Measurements from ENCODE around the gene MEGF10.

Gene MEGF10

GRCh38 chr5:127406326-127407121 is 115.9 kb downstream of the MEGF10 start:
- FAIRE-seq = no peak
- no peak for DNase-seq (ENCODE audit: insufficient read length)
- TF ChIP-seq TAF1 (IDR thresholded peaks at IDR 0.05; ENCODE audit: borderline replicate concordance, low read depth, low read length) = no peak
- no peak for TF ChIP-seq POLR2A (IDR thresholded peaks at IDR 0.05; ENCODE audit: low read depth, low read length)

GRCh38 chr5:127409246-127409917 is 118.8 kb downstream of the MEGF10 start:
- no peak for DNase-seq (ENCODE audit: insufficient read length)
- no peak for TF ChIP-seq POLR2A (IDR thresholded peaks at IDR 0.05; ENCODE audit: low read depth, low read length)
- TF ChIP-seq TAF1 (IDR thresholded peaks at IDR 0.05; ENCODE audit: borderline replicate concordance, low read depth, low read length) = no peak
- no peak for TF ChIP-seq POLR2AphosphoS5 (IDR thresholded peaks at IDR 0.05; ENCODE audit: low read depth, low read length)
- FAIRE-seq = no peak

- FAIRE-seq (no peak), DNase-seq (ENCODE audit: insufficient read length) (no peak)
- TF ChIP-seq POLR2A (IDR thresholded peaks at IDR 0.05; ENCODE audit: low read depth, low read length) (no peak), POLR2AphosphoS5 (IDR thresholded peaks at IDR 0.05; ENCODE audit: low read depth, low read length) (no peak)
These were observed 119.5 kb downstream of the MEGF10 start for GRCh38 chr5:127409921-127410675.

- DNase-seq (ENCODE audit: insufficient read length) (no peak), FAIRE-seq (no peak)
- TF ChIP-seq TAF1 (IDR thresholded peaks at IDR 0.05; ENCODE audit: borderline replicate concordance, low read depth, low read length) (no peak), POLR2A (IDR thresholded peaks at IDR 0.05; ENCODE audit: low read depth, low read length) (no peak), POLR2AphosphoS5 (IDR thresholded peaks at IDR 0.05; ENCODE audit: low read depth, low read length) (no peak)
These were observed 120.4 kb downstream of the MEGF10 start for GRCh38 chr5:127410959-127411358.

- DNase-seq (ENCODE audit: insufficient read length) = no peak
- no peak for TF ChIP-seq POLR2AphosphoS5 (IDR thresholded peaks at IDR 0.05; ENCODE audit: low read depth, low read length)
- no peak for TF ChIP-seq POLR2A (IDR thresholded peaks at IDR 0.05; ENCODE audit: low read depth, low read length)
- no peak for TF ChIP-seq TAF1 (IDR thresholded peaks at IDR 0.05; ENCODE audit: borderline replicate concordance, low read depth, low read length)
- peak; percentile 33 for FAIRE-seq
These were observed 120.8 kb downstream of the MEGF10 start for GRCh38 chr5:127411381-127411780.

GRCh38 chr5:127412698-127413097 is 122.1 kb downstream of the MEGF10 start:
- TF ChIP-seq TAF1 (IDR thresholded peaks at IDR 0.05; ENCODE audit: borderline replicate concordance, low read depth, low read length) (no peak), POLR2AphosphoS5 (IDR thresholded peaks at IDR 0.05; ENCODE audit: low read depth, low read length) (no peak), POLR2A (IDR thresholded peaks at IDR 0.05; ENCODE audit: low read depth, low read length) (no peak)
- FAIRE-seq = no peak
- no peak for DNase-seq (ENCODE audit: insufficient read length)

GRCh38 chr5:127415034-127415433 is 124.4 kb downstream of the MEGF10 start:
- TF ChIP-seq POLR2AphosphoS5 (IDR thresholded peaks at IDR 0.05; ENCODE audit: low read depth, low read length) (no peak), TAF1 (IDR thresholded peaks at IDR 0.05; ENCODE audit: borderline replicate concordance, low read depth, low read length) (no peak), POLR2A (IDR thresholded peaks at IDR 0.05; ENCODE audit: low read depth, low read length) (no peak)
- FAIRE-seq (no peak), DNase-seq (ENCODE audit: insufficient read length) (no peak)

- DNase-seq (ENCODE audit: insufficient read length) (no peak), FAIRE-seq (no peak)
- TF ChIP-seq POLR2A (IDR thresholded peaks at IDR 0.05; ENCODE audit: low read depth, low read length) = no peak
- no peak for TF ChIP-seq POLR2AphosphoS5 (IDR thresholded peaks at IDR 0.05; ENCODE audit: low read depth, low read length)
- TF ChIP-seq TAF1 (IDR thresholded peaks at IDR 0.05; ENCODE audit: borderline replicate concordance, low read depth, low read length) = no peak
These were observed 126.3 kb downstream of the MEGF10 start for GRCh38 chr5:127416906-127417305.

- no peak for FAIRE-seq
These were observed 126.9 kb downstream of the MEGF10 start for GRCh38 chr5:127417528-127417927.

GRCh38 chr5:127418367-127418766 is 127.8 kb downstream of the MEGF10 start:
- FAIRE-seq (no peak), DNase-seq (ENCODE audit: insufficient read length) (no peak)
- TF ChIP-seq POLR2AphosphoS5 (IDR thresholded peaks at IDR 0.05; ENCODE audit: low read depth, low read length) (no peak), TAF1 (IDR thresholded peaks at IDR 0.05; ENCODE audit: borderline replicate concordance, low read depth, low read length) (no peak), POLR2A (IDR thresholded peaks at IDR 0.05; ENCODE audit: low read depth, low read length) (no peak)

More at GRCh38 chr5:127417528-127417927, 126.9 kb downstream of the MEGF10 start:
- TF ChIP-seq TAF1 (IDR thresholded peaks at IDR 0.05; ENCODE audit: borderline replicate concordance, low read depth, low read length) = no peak
- TF ChIP-seq POLR2A (IDR thresholded peaks at IDR 0.05; ENCODE audit: low read depth, low read length) = no peak
- TF ChIP-seq POLR2AphosphoS5 (IDR thresholded peaks at IDR 0.05; ENCODE audit: low read depth, low read length) = no peak
- DNase-seq (ENCODE audit: insufficient read length) = no peak

- FAIRE-seq (no peak), DNase-seq (ENCODE audit: insufficient read length) (no peak)
- no peak for TF ChIP-seq POLR2A (IDR thresholded peaks at IDR 0.05; ENCODE audit: low read depth, low read length)
- no peak for TF ChIP-seq TAF1 (IDR thresholded peaks at IDR 0.05; ENCODE audit: borderline replicate concordance, low read depth, low read length)
- TF ChIP-seq POLR2AphosphoS5 (IDR thresholded peaks at IDR 0.05; ENCODE audit: low read depth, low read length) = no peak
These were observed 128.5 kb downstream of the MEGF10 start for GRCh38 chr5:127418974-127419682.

All from GM12892 (cell line).